ENCODE data around the gene R3HCC1L. TPM values are rescaled to one million over a fixed set of nuclear protein-coding genes. Genes with fewer than 3 reads are reported as not detected.

R3HCC1L gene
- total RNA-seq, 2 donors from 2014 or later: 12.3 to 14.3 TPM

DNA sequence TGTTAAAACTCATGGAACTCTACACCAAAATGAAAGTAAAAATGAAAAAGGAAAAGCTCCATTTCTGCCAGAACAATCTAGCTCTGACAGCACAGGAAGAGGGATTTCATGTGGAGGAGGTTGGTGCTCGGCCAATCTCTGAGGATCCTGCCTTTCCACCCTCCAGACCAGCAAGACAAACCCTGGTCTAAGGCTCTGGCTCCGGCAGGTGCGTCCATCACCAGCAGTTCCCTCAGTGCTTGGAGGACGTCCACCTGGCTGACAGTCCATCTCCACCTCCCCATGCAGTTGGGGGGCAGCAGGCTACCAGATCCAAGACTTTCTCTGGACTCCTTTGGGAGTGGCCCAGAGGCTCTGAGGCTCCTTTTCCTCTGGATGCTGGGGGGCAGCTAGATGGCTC lies 158.5 kb downstream of the R3HCC1L start:
- Histone ChIP-seq H3K27ac (no peak overlapping the region), H3K9me3 (no peaks in the 10 kb centered on the region), H3K4me1 (ENCODE audit: control insufficient read depth in 1 of 2, low read depth in 2 of 2) (peaks cover 4 to 25% of the 10 kb centered on the region in 2 donors), H3K36me3 (no peaks in the 10 kb centered on the region), H3K27me3 (replicated peaks; ENCODE audit: insufficient read depth) (no peaks in the 10 kb centered on the region), H3K4me3 (no peak overlapping the region)
- no peak for ATAC-seq (ENCODE audit: insufficient number of reproducible peaks, low FRiP score, low read depth)
- no peak for TF ChIP-seq CTCF (IDR thresholded peaks at IDR 0.05)
- DNase-seq (ENCODE audit: low spot score): no peak

GRCh38 chr10:98293550-98294269 lies 159.3 kb downstream of the R3HCC1L start:
- Histone ChIP-seq H3K27ac (no peak overlapping the region), H3K27me3 (replicated peaks; ENCODE audit: insufficient read depth) (no peaks in the 10 kb centered on the region), H3K36me3 (no peaks in the 10 kb centered on the region), H3K4me3 (no peak overlapping the region), H3K4me1 (ENCODE audit: control insufficient read depth in 1 of 2, low read depth in 2 of 2) (peaks cover 4 to 25% of the 10 kb centered on the region in 2 donors), H3K9me3 (no peaks in the 10 kb centered on the region)
- no peak for TF ChIP-seq CTCF (IDR thresholded peaks at IDR 0.05)
- no peak for DNase-seq (ENCODE audit: low spot score)
- no peak for ATAC-seq (ENCODE audit: insufficient number of reproducible peaks, low FRiP score, low read depth)

- ATAC-seq (ENCODE audit: insufficient number of reproducible peaks, low FRiP score, low read depth) (no peak), DNase-seq (ENCODE audit: low spot score) (no peak)
- Histone ChIP-seq H3K27ac (no peak overlapping the region), H3K4me1 (ENCODE audit: control insufficient read depth in 1 of 2, low read depth in 2 of 2) (peaks cover 4 to 25% of the 10 kb centered on the region in 2 donors), H3K4me3 (no peak overlapping the region), H3K27me3 (replicated peaks; ENCODE audit: insufficient read depth) (no peaks in the 10 kb centered on the region), H3K36me3 (no peaks in the 10 kb centered on the region), H3K9me3 (no peaks in the 10 kb centered on the region)
- no peak for TF ChIP-seq CTCF (IDR thresholded peaks at IDR 0.05)
Measured at GRCh38 chr10:98294270-98294627, 159.8 kb downstream of the R3HCC1L start.

Other genes with a start within 250 kb of the R3HCC1L start
- 1 to 10 TPM; 4.3 to 5.2 TPM for gene CRTAC1, start 104.0 kb upstream of the R3HCC1L start, total RNA-seq
- 10 to 100 TPM; 15.4 to 24.5 TPM for gene LOXL4, start 133.5 kb downstream of the R3HCC1L start, total RNA-seq

Measured in thoracic aorta (tissue), 2 donors.